GM19193 (cell line): ENCODE measurements around the gene METRN.

Experiments
- POLR2A ChIP-seq: IDR thresholded peaks from 4 replicates; pipeline ENCODE4 v1.6.1; 2011; ENCODE audit not compliant: insufficient read depth, insufficient read length; ENCODE audit errors: extremely low read depth

The METRN gene

DNA sequence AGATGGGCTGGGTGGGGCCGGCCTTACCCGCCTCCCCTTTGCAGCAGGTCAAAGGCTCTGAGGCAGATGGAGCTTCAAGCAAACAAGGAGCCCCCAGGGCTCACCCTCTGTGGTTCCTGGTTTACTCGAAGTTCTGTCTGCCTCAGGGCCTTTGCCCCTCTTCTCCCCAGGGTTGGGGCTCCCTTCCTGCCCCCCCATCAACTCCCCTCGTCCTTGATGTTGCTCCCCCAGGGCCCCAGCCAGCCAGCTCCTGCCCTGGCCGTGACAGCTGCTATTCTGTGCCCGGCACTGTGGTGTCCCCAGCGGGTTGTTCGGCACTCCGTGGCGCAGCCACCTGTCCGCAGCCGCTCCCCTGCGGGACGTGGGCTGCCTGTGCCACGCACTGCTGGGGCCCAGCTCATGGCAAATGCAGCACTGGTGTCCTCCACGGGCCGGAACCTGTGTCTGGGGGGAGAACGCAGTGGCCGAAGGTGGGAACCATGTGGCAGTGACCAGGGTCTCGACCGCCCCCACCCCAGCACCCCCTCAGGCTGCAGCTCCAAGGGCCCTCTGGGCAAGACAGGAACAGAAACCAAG is 4.3 kb upstream of the METRN start:
- TF ChIP-seq POLR2A, result no peak

DNA sequence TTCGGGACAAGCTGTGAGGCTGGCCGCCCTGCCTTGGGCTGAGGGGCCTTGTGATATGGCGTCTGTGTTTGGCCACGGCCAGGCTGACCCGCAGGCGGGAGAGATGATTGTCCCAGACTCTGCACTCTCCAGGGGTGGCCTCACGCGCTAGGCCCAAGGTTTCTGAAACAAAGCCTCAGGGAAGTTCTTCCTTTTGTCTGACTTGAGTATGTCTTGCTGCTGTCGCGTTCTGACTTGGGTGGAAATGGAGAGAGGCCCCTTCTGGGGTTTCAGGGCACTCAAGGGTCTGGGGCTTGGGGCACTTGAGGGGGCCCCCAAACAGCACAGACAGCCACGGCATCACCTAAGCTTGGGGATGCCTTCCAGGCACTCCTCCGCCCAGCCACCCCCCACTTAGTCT is 3.8 kb upstream of the METRN start:
- TF ChIP-seq POLR2A, result no peak

DNA sequence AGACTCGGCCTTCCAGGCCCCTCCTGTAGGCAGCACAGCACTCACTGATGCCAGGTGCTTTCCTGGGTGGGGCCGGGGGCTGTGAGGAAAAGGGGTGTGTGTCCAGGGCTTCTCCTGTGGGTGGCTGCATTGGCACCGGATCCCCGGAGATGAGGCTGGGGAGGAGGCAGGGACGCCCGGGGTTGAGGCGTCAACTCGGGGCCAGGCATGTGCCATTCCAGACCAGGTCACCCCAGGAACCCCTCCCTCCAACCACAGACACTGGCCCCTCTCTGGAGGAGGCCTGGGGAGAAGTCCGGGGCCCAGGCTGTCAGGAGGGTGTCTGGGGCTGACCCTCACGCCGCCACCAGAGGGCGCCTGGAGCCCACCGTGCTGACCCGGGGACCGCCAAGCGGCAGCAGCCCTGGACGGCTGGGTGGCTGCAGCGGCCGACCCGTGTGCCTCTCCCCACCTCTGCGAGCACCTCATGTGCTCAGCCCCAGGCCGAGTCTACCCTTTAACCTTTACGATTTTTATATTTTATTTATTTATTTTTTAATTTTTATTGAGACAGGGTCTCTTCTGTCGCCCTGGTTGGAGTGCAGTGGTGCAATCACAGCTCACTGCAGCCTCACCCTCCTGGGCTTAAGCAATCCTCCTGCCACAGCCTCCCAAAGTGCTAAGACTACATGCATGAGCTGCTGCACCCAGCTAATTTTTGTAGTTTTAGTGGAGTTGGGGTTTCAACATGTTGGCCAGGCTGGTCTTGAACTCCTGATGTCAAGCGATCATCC is 3.2 kb upstream of the METRN start:
- no peak for TF ChIP-seq POLR2A

DNA sequence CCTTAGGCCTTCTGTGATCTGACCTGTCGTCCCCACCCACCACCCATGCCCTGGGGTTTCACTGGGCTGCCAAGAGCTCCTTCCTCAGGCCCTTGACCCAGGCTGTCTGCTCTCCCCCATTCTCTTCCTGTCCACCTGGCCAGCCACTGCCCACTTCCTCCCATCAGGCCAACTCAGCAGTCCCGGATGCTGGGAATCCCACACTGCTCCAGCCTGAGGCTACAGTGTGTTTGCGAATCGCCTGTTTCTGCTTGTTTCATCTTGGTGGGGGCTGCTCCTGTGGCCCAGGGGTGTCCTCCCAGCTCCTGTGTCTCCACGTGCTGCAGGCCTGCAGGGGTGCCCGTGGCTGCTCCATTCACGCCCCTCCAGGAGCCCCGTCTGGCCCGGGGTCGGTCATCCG is 839 bp upstream of the METRN start:
- TF ChIP-seq POLR2A, result no peak

DNA sequence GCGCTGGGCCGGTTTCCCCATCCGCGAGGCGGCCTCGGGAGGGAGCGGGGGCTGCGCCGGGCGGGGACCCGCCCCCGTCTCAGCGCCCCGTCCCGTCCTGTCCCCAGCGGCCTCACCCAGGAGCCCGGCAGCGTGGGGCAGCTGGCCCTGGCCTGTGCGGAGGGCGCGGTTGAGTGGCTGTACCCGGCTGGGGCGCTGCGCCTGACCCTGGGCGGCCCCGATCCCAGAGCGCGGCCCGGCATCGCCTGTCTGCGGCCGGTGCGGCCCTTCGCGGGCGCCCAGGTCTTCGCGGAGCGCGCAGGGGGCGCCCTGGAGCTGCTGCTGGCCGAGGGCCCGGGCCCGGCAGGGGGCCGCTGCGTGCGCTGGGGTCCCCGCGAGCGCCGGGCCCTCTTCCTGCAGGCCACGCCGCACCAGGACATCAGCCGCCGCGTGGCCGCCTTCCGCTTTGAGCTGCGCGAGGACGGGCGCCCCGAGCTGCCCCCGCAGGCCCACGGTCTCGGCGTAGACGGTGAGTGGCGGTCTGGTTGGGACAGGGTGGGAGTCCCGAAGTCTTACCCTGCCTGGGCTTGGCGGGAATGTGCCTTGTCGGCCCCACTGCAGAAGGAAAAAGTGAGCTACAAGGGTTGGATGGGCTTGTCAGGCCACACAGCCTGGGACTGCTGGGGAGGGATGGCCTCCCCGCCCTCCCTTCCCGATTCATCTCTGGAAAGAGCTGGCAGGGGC is 720 bp downstream of the METRN start:
- TF ChIP-seq POLR2A, result no peak

DNA sequence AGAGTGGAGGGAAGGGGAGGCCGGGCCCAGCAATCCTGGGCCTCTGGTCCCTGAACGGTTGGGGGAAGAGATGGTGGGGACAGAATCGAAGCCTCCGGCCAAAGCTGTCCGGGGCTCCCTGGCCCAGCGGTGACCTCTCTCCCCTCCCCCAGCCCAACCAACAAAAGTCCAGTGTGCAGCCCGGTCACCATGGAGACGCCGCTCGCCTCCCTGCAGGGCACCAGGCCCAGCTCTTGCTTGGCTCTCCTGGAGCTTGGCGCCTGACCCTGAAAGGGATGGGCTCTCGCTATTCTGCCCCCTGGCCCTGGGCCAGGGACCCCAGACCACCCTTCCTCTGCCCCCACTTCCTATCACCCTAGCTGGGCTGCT is 1.3 kb downstream of the METRN start:
- TF ChIP-seq POLR2A, result no peak

DNA sequence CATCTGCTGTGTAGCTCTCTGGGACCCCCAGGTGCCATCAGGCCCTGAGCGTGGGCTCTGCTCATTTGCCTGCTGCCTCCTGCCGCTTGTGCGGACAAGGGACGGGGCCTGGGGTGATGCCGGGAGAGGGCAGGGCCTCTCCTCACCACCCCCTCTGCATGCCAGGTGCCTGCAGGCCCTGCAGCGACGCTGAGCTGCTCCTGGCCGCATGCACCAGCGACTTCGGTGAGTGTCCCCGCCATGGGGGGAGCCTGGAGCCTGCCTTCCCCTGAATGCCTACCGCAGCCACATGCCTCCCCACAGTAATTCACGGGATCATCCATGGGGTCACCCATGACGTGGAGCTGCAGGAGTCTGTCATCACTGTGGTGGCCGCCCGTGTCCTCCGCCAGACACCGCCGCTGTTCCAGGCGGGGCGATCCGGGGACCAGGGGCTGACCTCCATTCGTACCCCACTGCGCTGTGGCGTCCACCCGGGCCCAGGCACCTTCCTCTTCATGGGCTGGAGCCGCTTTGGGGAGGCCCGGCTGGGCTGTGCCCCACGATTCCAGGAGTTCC is 1.9 kb downstream of the METRN start:
- no peak for TF ChIP-seq POLR2A

DNA sequence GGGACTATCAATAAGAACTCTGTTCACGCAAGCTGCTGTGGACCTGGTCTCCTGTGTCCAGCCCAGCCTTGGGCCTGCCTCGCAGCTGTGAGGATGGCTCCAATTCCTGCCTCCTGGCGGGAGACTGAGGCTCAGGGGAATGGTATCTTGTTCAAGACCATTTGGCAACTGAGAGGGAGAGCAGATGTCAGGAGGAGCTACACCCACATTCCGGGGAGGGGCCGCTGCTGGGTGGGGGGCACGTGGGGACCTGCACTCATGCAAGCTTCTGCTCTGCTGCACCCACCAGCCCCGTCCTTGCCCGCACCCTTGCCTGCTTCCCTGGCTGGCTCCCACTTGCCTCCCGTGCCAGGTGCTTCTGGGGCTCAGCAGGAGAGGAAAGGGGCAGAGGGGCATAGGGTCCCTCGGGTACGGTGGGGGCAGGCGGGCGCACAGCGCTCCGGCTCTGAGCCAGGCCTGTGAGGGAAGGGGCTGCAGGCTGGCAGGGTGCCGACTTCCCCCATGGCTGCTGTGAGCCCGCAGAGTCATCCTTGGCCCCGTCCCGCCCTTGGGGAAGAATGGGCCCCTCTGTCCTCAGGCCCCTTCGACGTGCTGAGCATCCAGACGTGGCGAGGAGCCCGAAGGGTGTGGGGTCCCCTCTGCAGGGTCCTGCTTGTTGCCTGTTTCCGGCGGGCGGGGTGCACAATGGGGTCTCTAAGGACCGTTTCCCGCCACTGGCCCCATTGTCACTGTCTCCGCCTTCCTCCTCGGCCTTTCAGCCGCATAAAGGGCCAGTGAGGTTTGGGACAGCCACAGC is 2.7 kb downstream of the METRN start:
- no peak for TF ChIP-seq POLR2A

DNA sequence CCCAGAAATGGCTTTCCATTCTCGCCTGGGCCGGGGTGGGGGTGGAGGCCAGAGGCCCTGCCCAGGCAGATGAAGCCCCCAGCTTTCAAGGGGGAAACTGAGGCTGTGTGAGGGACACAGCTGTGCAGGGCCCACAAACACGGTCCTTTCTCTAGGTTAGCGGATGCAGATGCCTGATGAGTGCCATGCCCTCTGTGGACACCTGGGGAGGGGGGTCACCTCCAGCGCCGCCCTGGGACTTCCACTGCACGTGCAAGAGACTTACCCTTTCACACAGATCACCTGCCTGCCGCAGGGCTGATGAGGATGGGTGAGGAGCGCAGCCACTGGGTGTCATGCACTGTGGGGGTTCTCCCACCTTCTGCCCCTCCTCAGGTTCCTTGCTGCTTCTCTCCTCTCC is 3.5 kb downstream of the METRN start:
- TF ChIP-seq POLR2A, result peak; percentile 30

DNA sequence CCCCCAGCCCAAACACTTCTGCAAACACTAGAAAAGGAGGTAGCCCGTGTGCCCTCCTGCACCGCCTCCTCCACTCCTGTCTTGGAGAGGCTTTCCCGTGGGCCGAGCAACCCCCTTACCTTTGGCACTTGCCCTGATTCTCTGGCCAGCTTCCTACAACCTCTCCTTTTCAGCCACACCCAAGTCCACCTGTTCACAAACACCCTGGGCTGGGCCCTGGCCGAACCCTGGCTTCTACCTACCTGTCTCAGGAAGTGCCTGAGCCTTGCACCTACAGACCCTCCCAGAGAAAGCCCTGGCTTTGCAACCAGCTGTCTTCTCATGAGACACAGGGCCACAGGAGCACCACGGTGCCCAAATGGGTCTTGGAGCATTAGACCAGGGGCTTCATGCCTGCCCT is 4.0 kb downstream of the METRN start:
- no peak for TF ChIP-seq POLR2A

DNA sequence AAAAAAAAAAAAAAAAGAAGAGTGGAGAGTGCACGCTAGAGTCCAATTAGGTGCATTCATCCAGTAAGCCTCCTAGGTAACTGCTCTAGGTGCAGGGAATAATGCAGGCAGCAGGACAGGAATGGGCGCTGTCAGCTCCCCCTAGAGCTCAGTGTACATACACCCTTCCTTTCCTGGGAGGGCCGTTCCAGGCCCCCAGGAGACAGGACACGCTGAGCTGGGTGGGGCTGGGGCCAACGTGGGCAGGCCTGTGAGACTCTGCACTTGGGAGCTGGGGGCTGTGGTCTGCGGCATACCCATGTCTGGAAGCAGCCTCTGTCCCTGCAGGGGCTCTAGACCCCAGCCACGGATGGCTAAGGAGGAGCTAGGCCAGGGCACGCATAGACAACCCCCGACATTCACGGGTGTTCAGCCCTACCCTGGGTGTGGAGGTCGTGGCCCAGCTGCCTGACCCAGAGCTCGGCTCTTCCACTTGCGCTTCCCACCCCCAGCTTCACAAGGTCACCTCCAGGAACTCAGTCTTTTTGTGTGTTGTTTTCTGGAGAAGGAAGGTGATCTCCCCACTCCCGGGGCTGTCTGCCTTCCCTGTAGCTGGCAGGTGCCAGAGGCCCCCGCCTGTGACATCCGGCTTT is 5.0 kb downstream of the METRN start:
- TF ChIP-seq POLR2A, result no peak

DNA sequence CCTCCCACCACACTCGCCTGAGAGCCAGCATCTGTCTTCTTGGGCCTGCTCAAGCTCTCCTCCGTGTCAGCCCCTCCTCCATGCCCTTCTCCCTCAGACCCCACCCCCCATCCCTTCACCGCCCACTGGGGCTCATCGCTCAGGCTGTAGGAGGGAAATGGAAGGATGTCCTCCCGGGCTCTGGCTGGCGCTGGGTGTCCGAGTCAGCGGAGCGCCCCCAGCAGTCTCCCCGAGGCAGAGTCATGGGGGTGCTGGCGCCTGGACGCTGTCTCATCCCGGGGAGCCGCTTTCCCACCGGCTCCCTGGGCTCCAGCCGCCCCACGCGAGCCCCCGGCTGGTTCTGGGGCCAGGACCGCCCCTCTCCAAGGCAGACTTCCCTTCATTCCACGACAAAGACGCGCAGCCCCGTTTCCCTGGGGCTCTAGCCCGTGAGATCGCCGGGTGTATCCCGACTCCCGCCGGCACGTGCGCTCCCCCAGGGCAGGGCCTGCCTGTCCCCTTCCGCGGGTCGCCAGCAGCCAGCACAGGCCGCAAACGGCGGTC is 5.6 kb downstream of the METRN start:
- TF ChIP-seq POLR2A, result no peak

DNA sequence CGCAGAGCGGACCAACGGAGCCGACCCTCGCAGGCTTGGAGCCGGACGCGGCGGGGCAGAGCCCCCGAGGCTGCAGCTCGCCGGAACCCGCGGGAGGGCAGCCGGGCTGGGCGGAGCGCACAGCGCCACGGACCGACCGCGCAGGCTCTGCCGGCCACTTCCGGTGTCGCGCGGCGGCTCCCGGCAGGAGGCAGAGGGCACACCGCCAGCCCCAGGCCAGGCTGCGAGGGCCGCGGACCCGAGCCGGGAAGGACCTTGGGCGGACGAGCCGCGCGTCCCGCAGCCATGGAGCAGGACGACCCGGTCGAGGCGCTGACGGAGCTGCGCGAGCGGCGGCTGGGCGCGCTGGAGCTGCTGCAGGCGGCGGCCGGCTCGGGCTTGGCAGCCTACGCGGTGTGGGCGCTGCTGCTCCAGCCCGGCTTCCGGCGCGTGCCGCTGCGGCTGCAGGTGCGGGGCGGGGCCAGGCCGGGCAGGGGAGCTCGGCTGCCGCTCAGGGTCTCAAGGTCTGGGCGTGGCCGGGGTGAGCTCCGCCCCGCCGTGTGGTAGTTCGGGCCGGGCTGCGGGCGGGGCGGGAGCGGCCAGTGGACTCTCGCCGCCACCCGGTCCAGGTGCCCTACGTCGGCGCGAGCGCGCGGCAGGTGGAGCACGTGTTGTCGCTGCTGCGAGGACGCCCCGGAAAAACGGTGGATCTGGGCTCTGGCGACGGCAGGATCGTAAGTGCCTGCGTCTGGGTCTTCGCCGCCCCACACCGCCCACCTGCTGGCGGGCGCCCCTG is 6.3 kb downstream of the METRN start, which contains the start of gene ANTKMT:
Gene ANTKMT (plus strand): TSS at position 157 of the 775 bp plus-strand sequence. CDS start 129 bp downstream, at position 286.
- peak; percentile 97 for TF ChIP-seq POLR2A

DNA sequence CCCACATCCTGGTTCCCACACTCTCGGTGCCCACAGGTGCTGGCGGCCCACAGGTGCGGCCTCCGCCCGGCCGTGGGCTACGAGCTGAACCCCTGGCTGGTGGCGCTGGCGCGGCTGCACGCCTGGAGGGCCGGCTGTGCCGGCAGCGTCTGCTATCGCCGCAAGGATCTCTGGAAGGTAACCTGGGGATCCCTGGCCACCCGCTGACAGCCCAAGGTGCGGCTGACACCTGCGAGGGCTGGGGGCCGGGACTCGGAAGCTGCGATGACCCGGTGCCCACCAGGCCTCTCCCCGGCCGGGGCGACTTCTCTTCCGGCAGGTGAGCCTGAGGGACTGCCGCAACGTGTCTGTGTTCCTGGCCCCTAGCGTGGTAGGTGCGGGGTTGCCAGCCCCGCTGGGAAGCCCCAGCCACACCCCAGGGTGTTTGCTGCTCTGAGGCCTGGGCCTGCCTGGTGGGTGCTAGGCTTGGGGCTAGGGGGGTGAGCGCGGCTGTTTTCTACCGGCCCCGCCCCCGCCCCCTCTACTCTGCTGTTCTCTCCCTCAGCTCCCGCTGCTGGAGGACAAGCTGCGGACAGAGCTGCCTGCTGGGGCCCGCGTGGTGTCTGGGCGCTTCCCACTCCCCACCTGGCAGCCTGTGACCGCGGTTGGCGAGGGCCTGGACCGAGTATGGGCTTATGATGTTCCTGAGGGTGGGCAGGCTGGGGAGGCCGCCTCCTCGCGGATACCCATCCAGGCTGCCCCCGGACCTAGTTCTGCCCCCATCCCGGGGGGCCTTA is 7.0 kb downstream of the METRN start:
- TF ChIP-seq POLR2A, result no peak
